Panc1 (cell line): Measurements from ENCODE around the gene RUFY1. TPM values are rescaled to one million over a fixed set of nuclear protein-coding genes. Genes with fewer than 3 reads are reported as not detected.

Experiments
- ATAC-seq: fragments of 200-7000 bp; cut with Tn5 transposase; 2 replicates; pipeline ENCODE4 v1.9.1; 2020; ENCODE audit warnings: mild to moderate bottlenecking, moderate library complexity
- BruUV-seq: library from RNA; stranded (reverse); fragments of 400-500 nt; replicated peaks from 2 replicates; lab custom pipeline; 2021; lab: Mats Ljungman, UMichigan
- CTCF ChIA-PET: fragments of 300-600 bp; sonication (Branson Sonifier 250); formaldehyde crosslinking; loops from one replicate; lab custom pipeline; 2022; ENCODE audit warnings: antibody characterized with exemption; lab: Charles Lee
- POLR2A ChIA-PET: fragments of 300-600 bp; sonication (Branson Sonifier 250); formaldehyde crosslinking; loops from one replicate; lab custom pipeline; 2022; ENCODE audit warnings: antibody characterized with exemption; lab: Charles Lee
- DNase-seq: peaks from one replicate; pipeline ENCODE4 v3.0.0-alpha.2; 2010; ENCODE audit warnings: low read depth, low spot score
- H3K27ac ChIP-seq: 2 replicates; pipeline ENCODE4 v1.5.1; 2011; ENCODE audit warnings: mild to moderate bottlenecking, low read length, inconsistent platforms
- H3K27me3 ChIP-seq: fragments of 200-500 bp; sonication (Bioruptor generic); 2 replicates; pipeline ENCODE4 v1.6.0; 2014; ENCODE audit warnings: low read length, inconsistent platforms; ENCODE audit not compliant: control insufficient read depth, insufficient read depth
- H3K36me3 ChIP-seq: fragments of 200-500 bp; sonication (Bioruptor generic); 2 replicates; pipeline ENCODE4 v1.5.1; 2014; ENCODE audit warnings: inconsistent platforms, mild to moderate bottlenecking, low read length, moderate library complexity; ENCODE audit not compliant: control insufficient read depth, insufficient read depth
- H3K4me1 ChIP-seq: 2 replicates; pipeline ENCODE4 v1.5.1; 2011; ENCODE audit warnings: inconsistent platforms, mild to moderate bottlenecking, low read length, moderate library complexity; ENCODE audit not compliant: control insufficient read depth, insufficient read depth
- H3K4me3 ChIP-seq, 2 experiments: 2 replicates each; pipeline ENCODE4 v1.5.1; 2011 to 2012; ENCODE audit warnings: low read depth in 2 of 2, low read length in 2 of 2, mild to moderate bottlenecking in 2 of 2, inconsistent platforms in 1 of 2, moderate library complexity in 1 of 2
- H3K9me3 ChIP-seq: fragments of 200-500 bp; sonication (Bioruptor generic); 2 replicates; pipeline ENCODE4 v1.5.1; 2014; ENCODE audit warnings: low read depth, mild to moderate bottlenecking, inconsistent platforms, low read length, moderate library complexity; ENCODE audit not compliant: control insufficient read depth, insufficient read depth
- CTCF ChIP-seq: fragments of 450-650 bp; IDR thresholded peaks from 2 replicates; pipeline ENCODE4 v1.5.1; 2017; ENCODE audit warnings: mild to moderate bottlenecking
- POLR2AphosphoS5 ChIP-seq: IDR thresholded peaks from 2 replicates; pipeline ENCODE4 v1.6.1; 2012; ENCODE audit warnings: mild to moderate bottlenecking, low read depth, low read length, moderate library complexity
- REST ChIP-seq, 2 experiments: IDR thresholded peaks; 2 replicates each; pipeline ENCODE4 v1.6.1; 2011 to 2012; ENCODE audit warnings: low read depth in 2 of 2, control low read depth in 1 of 2, low read length in 1 of 2, mild to moderate bottlenecking in 1 of 2, moderate library complexity in 1 of 2; ENCODE audit not compliant: insufficient read depth in 1 of 2
- SIN3A ChIP-seq: IDR thresholded peaks from 2 replicates; pipeline ENCODE4 v1.6.1; 2012; ENCODE audit warnings: low read depth, mild to moderate bottlenecking, low read length, moderate library complexity, borderline replicate concordance; ENCODE audit not compliant: insufficient read depth
- TCF7L2 ChIP-seq: IDR thresholded peaks from 2 replicates; pipeline ENCODE4 v1.6.1; 2011; ENCODE audit warnings: mild to moderate bottlenecking, low read depth, low read length, inconsistent platforms
- in situ Hi-C: cut with HindIII; loops from 2 replicates; pipeline ENCODE4 v1.10.0; 2016; ENCODE audit warnings: low sequenced_read_pairs, low pct_unique_long_range_greater_than_20kb
- intact Hi-C: fragments of 100-400 bp; cut with micrococcal nuclease; formaldehyde crosslinking; loops from one replicate; pipeline ENCODE4 v1.10.0; 2022; ENCODE audit not compliant: unreplicated experiment
- total RNA-seq: library from RNA; stranded (reverse); gene quantifications from one replicate; pipeline ENCODE4 v1.2.1, GENCODE V29; 2021; ENCODE audit not compliant: unreplicated experiment

The RUFY1 gene
- total RNA-seq, 1 experiment from 2014 or later: 66.3 TPM

DNA sequence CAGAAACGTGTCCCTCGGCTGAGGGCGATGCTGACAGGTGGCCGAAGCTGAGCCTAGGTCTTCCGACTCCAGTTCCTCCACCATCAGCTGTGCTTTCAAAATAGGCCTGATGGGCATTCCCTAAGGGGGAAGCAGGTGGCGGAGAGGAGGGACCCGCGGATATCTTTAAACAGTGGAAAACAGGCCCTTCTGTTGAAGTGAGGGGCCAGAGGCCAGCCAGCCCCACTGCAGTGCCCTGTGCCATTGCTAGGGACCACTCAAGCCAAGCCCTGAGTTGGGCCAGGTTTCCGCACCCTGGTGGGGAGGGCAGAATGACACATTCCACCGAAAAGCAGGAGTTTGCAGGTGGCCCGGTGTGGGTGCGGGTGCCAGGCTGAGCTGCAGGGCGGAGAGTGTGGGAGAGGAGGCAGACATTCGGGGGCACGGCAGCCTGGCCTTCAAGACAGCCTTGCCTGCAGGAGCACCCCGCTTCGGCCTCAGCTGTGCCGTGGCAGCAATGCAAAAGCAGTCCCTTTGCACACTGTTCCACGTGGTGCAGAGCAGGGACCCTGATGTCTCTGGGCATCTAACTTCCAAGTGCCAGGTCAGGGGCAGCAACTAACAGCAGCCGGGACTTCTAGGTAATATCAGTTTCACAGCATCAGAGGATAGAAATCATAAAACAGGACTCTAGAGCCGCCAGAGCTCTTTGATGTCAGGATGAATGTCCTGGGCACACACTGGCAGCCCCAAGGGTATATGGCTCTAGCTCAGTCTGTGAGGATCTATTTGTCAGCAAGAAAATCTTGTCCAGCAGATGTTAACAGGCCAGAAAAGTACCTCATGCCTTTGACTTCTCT is 55.9 kb downstream of the RUFY1 start:
- Histone ChIP-seq H3K4me3 (no peak overlapping the region), H3K36me3 (peaks cover 3% of the 10 kb centered on the region), H3K27ac (peak overlapping the region; percentile 51), H3K4me1 (peaks cover 28% of the 10 kb centered on the region), H3K9me3 (no peaks in the 10 kb centered on the region), H3K27me3 (no peaks in the 10 kb centered on the region)
- ChIA-PET CTCF (no interaction called here), POLR2A (no interaction called here)
- 0 out of 2 replicates have a peak, but pooled peaks have one; percentile 0 for ATAC-seq
- no peak for DNase-seq
- intact Hi-C loops: no loop called here
- no TSS peak for BruUV-seq
- TF ChIP-seq TCF7L2 (peak; percentile 56; the same call in 1 of the 2 replicates), POLR2AphosphoS5 (peak; percentile 26; the same call in 1 of the 2 replicates), SIN3A (no peak)
- in situ Hi-C loops: no loop called here

DNA sequence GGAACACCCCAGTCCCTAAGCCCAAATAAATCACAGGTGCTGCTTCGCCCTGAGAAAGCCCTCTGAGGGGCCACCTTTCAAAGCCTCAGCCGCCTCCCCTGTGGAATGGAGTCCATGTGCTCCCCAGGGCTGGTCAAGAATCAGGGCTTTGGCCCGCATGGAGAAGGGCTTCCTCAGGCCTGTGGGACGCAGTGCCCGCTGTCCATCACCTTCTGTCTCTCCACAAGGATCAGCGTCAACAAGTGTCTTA is 56.5 kb downstream of the RUFY1 start:
- POLR2A ChIA-PET: no interaction called here
- Histone ChIP-seq H3K36me3 (peaks cover 3% of the 10 kb centered on the region), H3K4me3 (no peak overlapping the region), H3K27ac (0 out of 2 replicates have a peak overlapping the region, but pooled peaks have one; percentile 23), H3K4me1 (peaks cover 33% of the 10 kb centered on the region), H3K27me3 (no peaks in the 10 kb centered on the region), H3K9me3 (no peaks in the 10 kb centered on the region)
- intact Hi-C loops (no loop called here), in situ Hi-C loops (no loop called here)
- TF ChIP-seq SIN3A (0 out of 2 replicates have a peak, but pooled peaks have one; percentile 48), CTCF (no peak), POLR2AphosphoS5 (peak; percentile 7; the same call in 1 of the 2 replicates), TCF7L2 (no peak), REST (IDR thresholded peaks at IDR 0.05; ENCODE audit: insufficient read depth in 1 of 2, low read depth in 2 of 2, low read length in 1 of 2) (no peak)
- DNase-seq (no peak), ATAC-seq (peak; percentile 2)
- BruUV-seq: no TSS peak
- CTCF ChIA-PET: no interaction called here
